Activated CD8-positive, alpha-beta T cell treated with anti-CD3 and anti-CD28 coated beads for 36 hours (primary cell): Measurements from ENCODE around the gene PHF2. TPM values are rescaled to one million over a fixed set of nuclear protein-coding genes. Genes with fewer than 3 reads are reported as not detected.

Source experiments
- ATAC-seq: fragments of 200-7000 bp; cut with Tn5 transposase; one replicate; pipeline ENCODE4 v1.10.0; 2021; ENCODE audit warnings: mild to moderate bottlenecking, moderate library complexity
- CTCF ChIA-PET: fragments of 350-600 bp; sonication (Branson Sonifier 250); formaldehyde crosslinking; loops from one replicate; lab custom pipeline; 2021; ENCODE audit warnings: antibody characterized with exemption; lab: Charles Lee
- POLR2A ChIA-PET: fragments of 350-600 bp; sonication (Branson Sonifier 250); formaldehyde crosslinking; loops from one replicate; lab custom pipeline; 2021; ENCODE audit warnings: antibody characterized with exemption; lab: Charles Lee
- DNase-seq: peaks from one replicate; pipeline ENCODE4 v3.0.0-alpha.2; 2020
- H3K27ac Mint-ChIP-seq: one replicate; pipeline ENCODE4 v1.8.0; 2021; ENCODE audit warnings: mild to moderate bottlenecking, mixed read lengths
- H3K27me3 Mint-ChIP-seq: one replicate; pipeline ENCODE4 v1.8.0; 2021; ENCODE audit warnings: mixed read lengths
- H3K36me3 Mint-ChIP-seq: one replicate; pipeline ENCODE4 v1.8.0; 2021; ENCODE audit warnings: low read depth, mixed read lengths
- H3K4me1 Mint-ChIP-seq: one replicate; pipeline ENCODE4 v1.8.0; 2021; ENCODE audit warnings: low read depth, mixed read lengths
- H3K4me3 Mint-ChIP-seq: one replicate; pipeline ENCODE4 v1.8.0; 2021; ENCODE audit warnings: mild to moderate bottlenecking, moderate library complexity, mixed read lengths
- H3K9me3 Mint-ChIP-seq: one replicate; pipeline ENCODE4 v1.8.0; 2021; ENCODE audit warnings: mixed read lengths
- CTCF ChIP-seq: fragments of 200-600 bp; IDR thresholded peaks from one replicate; pipeline ENCODE4 v1.8.0; 2022; ENCODE audit warnings: antibody characterized with exemption, mild to moderate bottlenecking
- intact Hi-C: fragments of 100-400 bp; cut with micrococcal nuclease; formaldehyde crosslinking; loops from one replicate; pipeline ENCODE4 v1.10.0; 2022
- total RNA-seq, 2 experiments: library from RNA; stranded (reverse); gene quantifications; one replicate each; pipeline ENCODE4 v1.2.3, GENCODE V29; 2021

PHF2 gene
- total RNA-seq, 2 experiments from 2014 or later: 12.9 to 13.1 TPM

DNA sequence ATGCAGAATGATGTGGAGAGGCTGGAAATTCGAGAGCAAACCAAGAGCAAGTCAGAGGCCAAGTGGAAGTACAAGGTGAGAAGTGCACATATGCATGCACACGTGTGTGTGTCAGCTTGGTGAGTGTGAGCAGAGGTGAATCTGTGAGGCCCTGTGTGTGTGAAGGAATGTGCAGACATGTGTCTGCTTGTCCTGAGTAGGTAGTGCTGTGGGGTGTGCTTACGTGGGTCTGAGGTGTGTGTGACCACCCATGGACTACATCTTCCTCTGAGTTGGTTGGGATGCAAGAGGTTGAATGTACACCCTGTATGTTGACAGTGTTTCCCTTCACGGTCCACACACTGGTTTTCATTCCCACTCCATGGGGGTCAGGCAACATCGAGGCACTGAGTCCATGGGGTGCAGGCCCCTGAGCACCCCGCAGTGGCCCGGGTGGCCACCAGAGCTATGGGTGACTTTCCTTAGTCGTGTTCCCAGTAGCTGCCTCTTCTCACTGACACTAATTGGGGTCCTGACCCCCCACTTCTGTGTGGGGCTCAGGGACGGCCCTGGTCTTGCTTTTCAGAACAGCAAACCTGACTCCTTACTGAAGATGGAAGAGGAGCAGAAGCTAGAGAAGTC lies 86.7 kb downstream of the PHF2 start:
- intact Hi-C loops: no loop called here
- H3K9me3 Mint-ChIP-seq: no peaks in the 10 kb centered on the region
- CTCF ChIA-PET: no interaction called here
- H3K27ac Mint-ChIP-seq: no peak overlapping the region
- H3K36me3 Mint-ChIP-seq: peaks cover 6% of the 10 kb centered on the region
- H3K4me1 Mint-ChIP-seq: no peaks in the 10 kb centered on the region
- no peak overlapping the region for H3K4me3 Mint-ChIP-seq
- DNase-seq: no peak
- no peak for ATAC-seq
- POLR2A ChIA-PET: no interaction called here
- no peaks in the 10 kb centered on the region for H3K27me3 Mint-ChIP-seq
- TF ChIP-seq CTCF: no peak

DNA sequence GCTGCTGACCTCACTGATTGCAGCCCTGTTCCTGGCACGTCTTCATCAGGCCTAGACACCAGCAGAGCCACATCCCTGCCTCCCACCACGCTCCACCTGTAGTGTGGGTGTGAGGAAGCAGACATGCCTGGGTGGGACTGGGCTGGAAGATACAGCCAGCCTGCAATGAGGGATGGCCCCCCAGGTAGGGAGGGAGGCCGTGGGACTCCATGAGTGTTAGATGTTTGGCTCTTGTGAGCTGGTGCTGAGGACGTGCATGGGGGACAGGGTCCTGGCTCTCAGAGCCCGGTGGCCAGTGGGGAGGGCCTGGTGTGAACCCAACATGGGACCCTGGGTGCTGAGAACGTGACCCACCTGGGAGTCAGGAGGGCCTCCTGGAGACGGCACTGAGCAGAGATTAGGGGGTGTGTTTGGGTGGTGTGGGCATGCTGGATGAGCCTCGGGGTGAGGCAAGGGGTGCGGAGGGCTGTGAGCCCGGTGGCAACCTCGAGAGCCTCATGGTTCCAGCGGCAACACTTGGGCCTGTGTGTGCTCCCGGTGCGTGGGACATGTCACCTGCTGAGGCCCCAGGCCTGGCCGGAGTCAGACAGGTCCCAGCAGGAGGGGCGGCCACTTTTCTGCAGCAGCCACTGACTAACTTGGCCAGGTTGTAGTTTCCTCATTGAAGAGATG lies 87.6 kb downstream of the PHF2 start:
- Mint-ChIP-seq H3K27ac (no peak overlapping the region), H3K27me3 (no peaks in the 10 kb centered on the region), H3K36me3 (peaks cover 6% of the 10 kb centered on the region), H3K4me1 (no peaks in the 10 kb centered on the region), H3K9me3 (no peaks in the 10 kb centered on the region), H3K4me3 (no peak overlapping the region)
- ATAC-seq (no peak), DNase-seq (no peak)
- POLR2A ChIA-PET: no interaction called here
- TF ChIP-seq CTCF: no peak
- intact Hi-C loops: no loop called here
- CTCF ChIA-PET: interaction anchor here (1.3 kb wide), 1 partner anchor 17 kb away, joined by 5 read pairs; no protein-coding TSS in a partner anchor

GRCh38 chr9:93664549-93665120 lies 88.3 kb downstream of the PHF2 start:
- ChIA-PET CTCF (interaction anchor here (1.3 kb wide), 1 partner anchor 17 kb away, joined by 5 read pairs; no protein-coding TSS in a partner anchor), POLR2A (no interaction called here)
- H3K27ac Mint-ChIP-seq: no peak overlapping the region
- no peak for TF ChIP-seq CTCF
- intact Hi-C loops: no loop called here
- no peaks in the 10 kb centered on the region for H3K9me3 Mint-ChIP-seq
- H3K27me3 Mint-ChIP-seq: no peaks in the 10 kb centered on the region
- H3K36me3 Mint-ChIP-seq: peaks cover 5% of the 10 kb centered on the region
- no peaks in the 10 kb centered on the region for H3K4me1 Mint-ChIP-seq
- H3K4me3 Mint-ChIP-seq: no peak overlapping the region
- DNase-seq: no peak
- no peak for ATAC-seq

DNA sequence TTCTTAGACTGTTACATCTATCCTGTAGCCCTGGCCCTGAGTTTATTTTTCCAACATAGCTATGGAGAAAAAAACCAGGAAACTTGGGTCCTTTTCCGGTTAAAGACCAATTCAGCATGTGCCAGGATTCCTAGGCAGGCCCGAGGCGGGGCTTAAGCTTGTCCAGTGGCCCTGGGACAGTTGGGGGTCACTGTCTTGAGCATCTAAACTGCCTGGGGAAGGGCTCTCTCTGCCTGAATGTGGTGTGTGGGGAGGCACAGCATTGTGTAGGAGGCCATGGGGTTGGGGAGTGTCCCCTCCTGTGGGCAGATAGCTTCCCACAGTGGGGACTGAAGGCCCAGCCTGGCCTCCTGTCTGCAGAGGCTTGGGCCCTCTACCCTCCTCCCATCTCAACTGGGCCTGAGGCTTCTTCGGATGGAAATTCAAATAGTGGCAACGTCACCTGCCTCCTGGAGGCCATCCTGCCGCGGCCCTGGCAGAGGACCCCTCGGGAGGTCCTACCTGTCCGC lies 88.8 kb downstream of the PHF2 start:
- Mint-ChIP-seq H3K27me3 (no peaks in the 10 kb centered on the region), H3K4me1 (no peaks in the 10 kb centered on the region), H3K4me3 (no peak overlapping the region), H3K9me3 (no peaks in the 10 kb centered on the region), H3K36me3 (no peaks in the 10 kb centered on the region), H3K27ac (no peak overlapping the region)
- no peak for TF ChIP-seq CTCF
- ChIA-PET CTCF (interaction anchor here (1.3 kb wide), 1 partner anchor 16 kb away, joined by 5 read pairs; no protein-coding TSS in a partner anchor), POLR2A (no interaction called here)
- DNase-seq (no peak), ATAC-seq (no peak)
- intact Hi-C loops: no loop called here
